WTC11 (cell line): ENCODE measurements around the gene PLK2. TPM values are rescaled to one million over a fixed set of nuclear protein-coding genes. Genes with fewer than 3 reads are reported as not detected.

Source experiments
- ATAC-seq: fragments of 200-7000 bp; cut with Tn5 transposase; 2 replicates; pipeline ENCODE4 v1.10.0; 2021; ENCODE audit warnings: mild to moderate bottlenecking, moderate library complexity
- CTCF ChIA-PET: fragments of 300-600 bp; sonication (Branson Sonifier 250); formaldehyde crosslinking; loops from one replicate; lab custom pipeline; 2021; ENCODE audit warnings: antibody characterized with exemption; lab: Charles Lee
- POLR2A ChIA-PET: fragments of 350-600 bp; sonication (Branson Sonifier 250); formaldehyde crosslinking; loops from one replicate; lab custom pipeline; 2021; ENCODE audit warnings: antibody characterized with exemption; lab: Charles Lee
- DNase-seq: peaks from one replicate; pipeline ENCODE4 v3.0.0; 2021; ENCODE audit warnings: low spot score
- H3K27ac Mint-ChIP-seq: 2 replicates; pipeline ENCODE4 v1.8.0; 2021; ENCODE audit warnings: mixed read lengths
- H3K27me3 Mint-ChIP-seq: 2 replicates; pipeline ENCODE4 v1.8.0; 2021; ENCODE audit warnings: low read depth, mild to moderate bottlenecking, moderate library complexity, mixed read lengths
- H3K36me3 Mint-ChIP-seq: 2 replicates; pipeline ENCODE4 v1.8.0; 2021; ENCODE audit warnings: mixed read lengths
- H3K4me1 Mint-ChIP-seq: 2 replicates; pipeline ENCODE4 v1.8.0; 2022; ENCODE audit warnings: mixed read lengths
- H3K4me3 Mint-ChIP-seq: 2 replicates; pipeline ENCODE4 v1.8.0; 2021; ENCODE audit warnings: mild to moderate bottlenecking, moderate library complexity, mixed read lengths
- H3K9me3 Mint-ChIP-seq: 2 replicates; pipeline ENCODE4 v1.8.0; 2021; ENCODE audit warnings: mixed read lengths
- AFF4 ChIP-seq: sonication (generic); formaldehyde crosslinking; IDR thresholded peaks from 2 replicates; pipeline ENCODE4 v1.8.1; 2023; ENCODE audit warnings: mild to moderate bottlenecking, missing genetic modification reagents, borderline replicate concordance
- ATF1 ChIP-seq: sonication (generic); formaldehyde crosslinking; IDR thresholded peaks from 2 replicates; pipeline ENCODE4 v1.8.1; 2023; ENCODE audit warnings: mild to moderate bottlenecking, moderate library complexity, missing genetic modification reagents
- ELF4 ChIP-seq: sonication (generic); formaldehyde crosslinking; IDR thresholded peaks from 2 replicates; pipeline ENCODE4 v1.8.1; 2022; ENCODE audit warnings: low read depth, mild to moderate bottlenecking, moderate library complexity, missing genetic modification reagents
- ESRRA ChIP-seq: sonication (generic); formaldehyde crosslinking; IDR thresholded peaks from 2 replicates; pipeline ENCODE4 v1.8.1; 2022; ENCODE audit warnings: mild to moderate bottlenecking, missing genetic modification reagents, borderline replicate concordance
- MLX ChIP-seq: sonication (generic); formaldehyde crosslinking; IDR thresholded peaks from 2 replicates; pipeline ENCODE4 v1.8.1; 2023; ENCODE audit warnings: mild to moderate bottlenecking, missing genetic modification reagents, moderate library complexity
- NFYB ChIP-seq: sonication (generic); formaldehyde crosslinking; conservative IDR thresholded peaks from 2 replicates; pipeline ENCODE4 v1.8.0; 2022; ENCODE audit warnings: low read depth, missing genetic modification reagents
- NR1H2 ChIP-seq: sonication (generic); formaldehyde crosslinking; IDR thresholded peaks from 2 replicates; pipeline ENCODE4 v1.9.0; 2021; ENCODE audit warnings: mild to moderate bottlenecking, moderate library complexity, missing genetic modification reagents
- PRDM15 ChIP-seq: sonication (generic); formaldehyde crosslinking; IDR thresholded peaks from 2 replicates; pipeline ENCODE4 v1.8.0; 2022; ENCODE audit warnings: missing genetic modification reagents
- RELA ChIP-seq: sonication (generic); formaldehyde crosslinking; IDR thresholded peaks from 2 replicates; pipeline ENCODE4 v1.8.1; 2022; ENCODE audit warnings: missing genetic modification reagents, mild to moderate bottlenecking, borderline replicate concordance
- ZNF232 ChIP-seq: sonication (generic); formaldehyde crosslinking; IDR thresholded peaks from 2 replicates; pipeline ENCODE4 v1.8.0; 2022; ENCODE audit warnings: mild to moderate bottlenecking, missing genetic modification reagents
- ZNF281 ChIP-seq: sonication (generic); formaldehyde crosslinking; IDR thresholded peaks from 2 replicates; pipeline ENCODE4 v1.8.0; 2023; ENCODE audit warnings: mild to moderate bottlenecking, missing genetic modification reagents
- ZNF396 ChIP-seq: fragments of 250-450 bp; sonication (Bioruptor Pico); IDR thresholded peaks from 2 replicates; pipeline ENCODE4 v1.8.0; 2021; ENCODE audit warnings: mild to moderate bottlenecking, moderate library complexity, borderline replicate concordance
- ZNF423 ChIP-seq: fragments of 250-450 bp; sonication (Bioruptor Pico); IDR thresholded peaks from 2 replicates; pipeline ENCODE4 v2.1.2; 2022; ENCODE audit warnings: mild to moderate bottlenecking, moderate library complexity
- ZSCAN18 ChIP-seq: fragments of 250-450 bp; sonication (Bioruptor Pico); IDR thresholded peaks from 2 replicates; pipeline ENCODE4 v2.1.2; 2022; ENCODE audit warnings: mild to moderate bottlenecking, moderate library complexity
- total RNA-seq: library from RNA; stranded (reverse); gene quantifications from 3 replicates; pipeline ENCODE4 v1.2.3, GENCODE V29; 2021

Gene PLK2
- total RNA-seq, 1 experiment from 2014 or later, result 37.1 TPM

- TF ChIP-seq ZNF232 (CRISPR knock-in tag), result no peak
- no peak for TF ChIP-seq ESRRA (CRISPR knock-in tag)
- TF ChIP-seq ZSCAN18 (CRISPR knock-in tag), result no peak
- no peak for TF ChIP-seq NR1H2
- TF ChIP-seq AFF4, result no peak
- TF ChIP-seq RELA (CRISPR knock-in tag), result no peak
- TF ChIP-seq ZNF423 (CRISPR knock-in tag), result no peak
- TF ChIP-seq MLX (CRISPR knock-in tag), result no peak
- TF ChIP-seq ZNF396 (CRISPR knock-in tag), result no peak
These were observed 47.8 kb downstream of the PLK2 start (continued) for GRCh38 chr5:58412081-58412480.

- H3K27me3 Mint-ChIP-seq, result peaks cover 6% of the 10 kb centered on the region
- no peaks in the 10 kb centered on the region; the same call in 1 of the 2 replicates for H3K36me3 Mint-ChIP-seq
- CTCF ChIA-PET, result no interaction called here
- TF ChIP-seq PRDM15 (CRISPR knock-in tag) (no peak), ZNF423 (CRISPR knock-in tag) (no peak)
- no peak overlapping the region for H3K27ac Mint-ChIP-seq
- POLR2A ChIA-PET, result no interaction called here
- H3K4me1 Mint-ChIP-seq, result peaks cover 58% of the 10 kb centered on the region
- H3K4me3 Mint-ChIP-seq, result no peak overlapping the region
- DNase-seq (no peak), ATAC-seq (no peak)
- H3K9me3 Mint-ChIP-seq, result peaks cover 5% of the 10 kb centered on the region; the same call in 1 of the 2 replicates
These were observed 48.5 kb downstream of the PLK2 start for GRCh38 chr5:58411372-58411771.

- Mint-ChIP-seq H3K4me3 (no peak overlapping the region), H3K27ac (no peak overlapping the region), H3K9me3 (peaks cover 3% of the 10 kb centered on the region; the same call in 1 of the 2 replicates), H3K4me1 (peaks cover 63% of the 10 kb centered on the region), H3K27me3 (peaks cover 6% of the 10 kb centered on the region), H3K36me3 (no peaks in the 10 kb centered on the region; the same call in 1 of the 2 replicates)
- ATAC-seq, result no peak
- no peak for DNase-seq
- ChIA-PET POLR2A (no interaction called here), CTCF (no interaction called here)
- TF ChIP-seq NFYB (CRISPR knock-in tag), result no peak
- no peak for TF ChIP-seq ZNF281
- no peak for TF ChIP-seq ATF1
- no peak for TF ChIP-seq PRDM15 (CRISPR knock-in tag)
- no peak for TF ChIP-seq ELF4 (CRISPR knock-in tag)
These were observed 49.4 kb downstream of the PLK2 start for GRCh38 chr5:58410441-58410840.
